ENCODE results near the gene PUM1.

PUM1 gene

GRCh38 chr1:30904962-30905335 lies 160.6 kb downstream of the PUM1 start:
- DNase-seq = no peak

GRCh38 chr1:30904191-30904961 lies 161.1 kb downstream of the PUM1 start:
- no peak for DNase-seq

- no peak for DNase-seq
Observed at GRCh38 chr1:30903343-30904034, 162.0 kb downstream of the PUM1 start.

- no peak for DNase-seq
Observed at GRCh38 chr1:30902593-30903290, 162.8 kb downstream of the PUM1 start.

- DNase-seq = no peak
Observed at GRCh38 chr1:30901798-30902581, 163.5 kb downstream of the PUM1 start.

DNA sequence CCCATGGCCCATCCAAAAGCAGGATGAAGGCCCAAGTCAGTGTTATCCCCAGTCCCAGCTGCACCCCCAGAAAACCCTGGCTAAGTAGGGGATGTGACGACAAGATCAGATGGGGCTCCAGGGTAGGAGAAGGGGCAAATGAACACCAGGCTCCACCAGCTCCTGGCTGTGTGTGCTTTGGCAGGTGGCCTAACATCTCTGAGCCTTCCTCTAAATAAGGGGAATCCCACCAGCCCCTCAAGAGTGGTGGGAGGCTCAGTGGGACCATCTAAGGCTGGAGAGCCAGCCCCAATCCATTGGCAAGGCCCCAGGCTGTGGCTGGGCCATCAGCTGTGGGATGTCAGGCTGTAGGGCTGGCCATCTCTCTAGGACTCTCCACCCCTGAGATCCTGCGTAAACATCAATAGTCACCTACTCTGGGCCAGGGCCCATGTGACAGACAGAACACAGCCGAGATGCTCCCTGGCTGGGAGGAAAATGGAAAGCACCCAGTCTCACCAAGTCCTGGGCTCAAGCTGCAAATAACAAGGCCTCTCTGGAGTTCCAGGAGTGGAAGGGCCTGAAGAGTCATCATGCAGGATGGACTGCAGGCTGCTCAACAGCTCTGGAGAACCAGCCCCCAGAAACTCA lies 164.5 kb downstream of the PUM1 start:
- no peak for DNase-seq

- DNase-seq = no peak
Observed at GRCh38 chr1:30900486-30900885, 165.0 kb downstream of the PUM1 start.

- DNase-seq = no peak
Observed at GRCh38 chr1:30899577-30900389, 165.7 kb downstream of the PUM1 start.

- DNase-seq = no peak
Observed at GRCh38 chr1:30898031-30898815, 167.3 kb downstream of the PUM1 start.

DNA sequence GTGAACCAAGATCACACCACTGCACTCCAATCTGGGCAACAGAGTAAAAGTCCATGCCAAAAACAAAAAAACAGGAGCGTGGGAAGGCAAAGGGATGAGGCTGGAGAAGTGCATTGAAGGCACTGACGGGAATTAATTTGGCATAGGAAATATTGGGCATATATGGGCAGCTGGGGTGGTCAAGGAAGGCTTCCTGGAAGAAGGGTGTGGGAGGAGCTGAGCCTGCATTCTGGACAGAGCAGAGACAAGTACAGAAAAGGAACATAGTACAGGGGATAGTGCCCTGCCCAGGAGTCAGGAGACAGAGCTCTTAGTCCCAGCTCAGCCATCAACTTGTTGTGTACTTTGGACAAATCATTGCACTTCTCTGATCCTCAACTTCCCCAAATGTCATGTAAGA lies 168.6 kb downstream of the PUM1 start:
- DNase-seq = no peak

GRCh38 chr1:30895944-30896660 lies 169.4 kb downstream of the PUM1 start:
- DNase-seq = no peak

DNA sequence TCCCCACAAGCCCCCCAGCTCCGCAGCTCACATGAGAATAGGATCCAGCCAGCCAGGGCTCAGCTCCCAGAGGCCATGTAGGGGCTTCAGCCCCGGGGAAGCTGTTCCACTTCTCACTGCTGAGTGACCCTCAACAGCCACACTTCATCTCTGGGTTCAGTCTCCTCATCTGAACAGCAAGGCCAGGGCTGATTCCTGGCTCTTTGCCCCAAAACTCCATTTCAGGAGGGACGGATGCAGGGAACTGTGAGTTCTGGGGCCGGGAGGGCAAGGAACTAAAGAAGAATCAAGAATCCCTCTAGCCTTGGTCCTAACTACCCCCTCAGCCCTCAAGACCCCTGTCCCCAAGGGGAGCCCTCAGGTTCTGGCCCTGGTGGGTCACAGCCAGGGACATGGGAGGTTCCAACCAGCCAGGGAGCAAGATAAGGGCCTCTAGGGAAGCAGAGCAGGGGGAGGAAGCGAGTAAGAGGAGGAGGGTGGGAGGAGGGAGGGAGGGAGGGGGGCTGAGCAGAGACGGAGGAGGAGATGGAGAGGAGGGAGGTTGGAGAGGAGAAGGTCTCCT lies 170.1 kb downstream of the PUM1 start:
- DNase-seq = no peak

- DNase-seq = no peak
Observed at GRCh38 chr1:30894508-30894973, 171.0 kb downstream of the PUM1 start.

- DNase-seq = no peak
Observed at GRCh38 chr1:30893776-30894507, 171.6 kb downstream of the PUM1 start.

DNA sequence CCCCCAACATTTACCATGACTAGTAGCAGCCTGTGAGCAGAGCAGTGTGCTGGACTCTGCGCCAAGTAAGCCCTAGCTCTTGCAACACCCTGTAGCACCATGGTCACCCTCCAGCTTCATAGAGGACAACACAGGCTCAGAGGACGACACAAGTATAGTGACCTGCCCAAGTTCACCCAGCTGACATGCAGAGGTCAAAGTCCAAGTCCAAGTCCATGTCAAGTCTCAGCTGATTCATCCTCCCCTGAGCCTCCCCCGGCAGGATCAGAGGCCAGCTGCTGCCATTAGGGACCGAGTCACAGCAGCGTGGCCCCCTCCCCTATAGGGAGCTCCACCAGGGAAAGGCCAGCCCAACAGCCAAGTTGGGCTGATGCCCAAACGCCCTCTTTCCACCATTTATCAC lies 172.8 kb downstream of the PUM1 start:
- DNase-seq = no peak

GRCh38 chr1:30891227-30891552 lies 174.3 kb downstream of the PUM1 start:
- DNase-seq = no peak

DNA sequence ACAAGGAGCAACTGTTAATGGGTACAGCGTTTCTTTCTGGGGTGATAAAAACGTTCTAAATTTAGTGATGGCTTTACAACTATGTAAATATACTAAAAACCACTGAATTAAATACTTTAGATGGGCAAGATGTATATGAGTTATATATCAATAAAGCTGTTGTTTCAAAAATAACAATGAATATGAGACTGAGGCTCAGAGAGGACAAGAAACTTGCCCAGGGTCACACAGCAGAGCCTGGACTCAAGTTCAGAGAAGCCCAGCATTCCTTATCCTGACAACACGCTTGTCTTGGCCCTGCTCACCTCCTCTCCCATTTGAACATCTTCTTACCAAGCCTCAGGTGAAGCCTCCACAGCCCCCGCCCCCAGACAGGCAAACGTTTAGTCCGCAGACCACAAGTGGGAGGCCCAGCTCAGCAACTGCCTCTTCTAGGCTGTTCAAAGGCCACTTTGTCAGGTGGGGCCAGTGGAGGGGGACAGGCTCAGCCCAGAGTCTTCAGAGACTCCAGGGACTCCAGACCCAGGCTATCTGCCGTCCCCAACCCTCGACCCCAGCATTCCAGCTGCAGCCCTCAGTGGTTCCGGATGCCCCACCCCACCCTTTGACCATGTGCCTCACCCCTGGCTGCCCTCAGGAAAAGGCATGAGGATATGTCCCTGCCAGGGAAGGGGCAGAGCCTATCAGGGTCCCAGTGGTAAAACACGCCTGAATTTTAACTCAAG lies 174.9 kb downstream of the PUM1 start:
- DNase-seq = no peak

DNA sequence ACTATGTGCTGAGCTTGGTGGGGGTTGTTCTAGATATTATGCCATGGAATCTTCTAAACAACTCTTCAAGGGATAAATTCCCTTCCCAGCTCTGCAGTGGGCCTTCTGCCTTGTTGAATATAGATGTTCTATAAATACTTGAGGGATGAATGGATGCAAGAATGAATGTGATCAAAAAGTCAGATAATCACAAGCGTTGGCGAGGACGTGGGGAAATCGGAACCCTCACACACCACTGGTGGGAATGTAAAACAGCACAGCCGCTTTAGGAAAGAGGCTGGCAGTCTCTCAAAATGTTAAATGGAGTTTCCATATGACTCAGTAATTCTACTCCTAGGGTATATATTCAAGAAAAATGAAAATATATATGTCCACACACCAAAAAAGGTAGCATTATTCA lies 176.0 kb downstream of the PUM1 start:
- DNase-seq = no peak

- no peak for DNase-seq
Observed at GRCh38 chr1:30888975-30889374, 176.5 kb downstream of the PUM1 start.

Measured in NCI-H1417 treated with DMSO at 0.1 percent for 48 hours (cell line).